HepG2 (cell line): ENCODE measurements around the gene ADH5. TPM values are rescaled to one million over a fixed set of nuclear protein-coding genes. Genes with fewer than 3 reads are reported as not detected.

Experiments used
- AGO2 ChIP-seq: fragments of 200-400 bp; formaldehyde crosslinking; optimal IDR thresholded peaks from 2 replicates; pipeline ENCODE3; 2017; ENCODE audit warnings: mild to moderate bottlenecking, low read depth, low read length, moderate library complexity
- ASH2L ChIP-seq: fragments of 300-600, 200-600 bp; sonication (generic); IDR thresholded peaks from 2 replicates; pipeline ENCODE4 v1.7.0; 2017; ENCODE audit warnings: low read depth, mild to moderate bottlenecking, moderate library complexity, mixed read lengths, low read length; ENCODE audit not compliant: insufficient read length
- KLF6 ChIP-seq: IDR thresholded peaks from 2 replicates; pipeline ENCODE4 v1.8.0; 2016; ENCODE audit warnings: missing biosample characterization, missing genetic modification reagents
- NFKBIZ ChIP-seq: IDR thresholded peaks from 2 replicates; pipeline ENCODE4 v1.6.1; 2018; ENCODE audit warnings: missing genetic modification reagents, missing compliant biosample characterization
- SP5 ChIP-seq: IDR thresholded peaks from 2 replicates; pipeline ENCODE4 v1.6.1; 2016; ENCODE audit warnings: low read depth, borderline replicate concordance
- ZNF234 ChIP-seq: sonication (generic); formaldehyde crosslinking; conservative IDR thresholded peaks from 2 replicates; pipeline ENCODE4 v1.5.1; 2020; ENCODE audit warnings: mild to moderate bottlenecking, missing genetic modification reagents
- ZNF296 ChIP-seq: sonication (generic); formaldehyde crosslinking; conservative IDR thresholded peaks from 2 replicates; pipeline ENCODE4 v1.5.0; 2020; ENCODE audit warnings: mild to moderate bottlenecking, missing genetic modification reagents
- ZNF546 ChIP-seq: sonication (generic); formaldehyde crosslinking; conservative IDR thresholded peaks from 2 replicates; pipeline ENCODE4 v1.8.1; 2023; ENCODE audit warnings: mild to moderate bottlenecking, missing genetic modification reagents
- ZNF639 ChIP-seq: conservative IDR thresholded peaks from 2 replicates; pipeline ENCODE4 v1.6.1; 2018; ENCODE audit warnings: missing genetic modification reagents
- polyA plus RNA-seq, 8 experiments: library from polyadenylated mRNA; depleted of rRNA in 3 of 8; stranded (reverse) in 7 of 8; unstranded in 1 of 8; fragments of >200 nt; fragmentation: Illumina TruSeq in 4 of 8; extraction: Trizol in 4 of 8; gene quantifications; 2 replicates each; pipeline versions ENCODE4 v1.2.1 to v1.2.3, GENCODE V29; 2011 to 2016; ENCODE audit warnings: low read depth in 4 of 8, missing spikeins in 1 of 8, mixed read lengths in 1 of 8; ENCODE audit not compliant: insufficient read depth in 1 of 8
- total RNA-seq, 5 experiments: library from RNA; depleted of rRNA; stranded (reverse); fragments of >200 nt; fragmentation: Illumina TruSeq; extraction: Trizol; gene quantifications; 2 replicates each; pipeline ENCODE4 v1.2.3, GENCODE V29; 2016; ENCODE audit warnings: low read depth in 1 of 5
- TF ChIP-seq, protein P1 (sequence below): sonication (generic); formaldehyde crosslinking; IDR thresholded peaks from 2 replicates; pipeline ENCODE4 v1.8.0; 2022; ENCODE audit warnings: missing genetic modification reagents, mild to moderate bottlenecking, borderline replicate concordance
- TF ChIP-seq, protein P2 (sequence below): sonication (generic); formaldehyde crosslinking; IDR thresholded peaks from 2 replicates; pipeline ENCODE4 v1.4.0; 2020; ENCODE audit warnings: missing genetic modification reagents
- TF ChIP-seq, protein P3 (sequence below): sonication (generic); formaldehyde crosslinking; IDR thresholded peaks from 2 replicates; pipeline ENCODE4 v1.4.0; 2020; ENCODE audit warnings: missing genetic modification reagents, mild to moderate bottlenecking, borderline replicate concordance
- TF ChIP-seq, protein P4 (sequence below): sonication (generic); formaldehyde crosslinking; IDR thresholded peaks from 2 replicates; pipeline ENCODE4 v1.8.0; 2022; ENCODE audit warnings: mild to moderate bottlenecking, missing genetic modification reagents, moderate library complexity

The ADH5 gene
- total and polyA plus RNA-seq, 2 of the 13 experiments (the other 11 are each of a cell fraction or from before 2014, with no cell fraction given): 349 to 512 TPM

DNA sequence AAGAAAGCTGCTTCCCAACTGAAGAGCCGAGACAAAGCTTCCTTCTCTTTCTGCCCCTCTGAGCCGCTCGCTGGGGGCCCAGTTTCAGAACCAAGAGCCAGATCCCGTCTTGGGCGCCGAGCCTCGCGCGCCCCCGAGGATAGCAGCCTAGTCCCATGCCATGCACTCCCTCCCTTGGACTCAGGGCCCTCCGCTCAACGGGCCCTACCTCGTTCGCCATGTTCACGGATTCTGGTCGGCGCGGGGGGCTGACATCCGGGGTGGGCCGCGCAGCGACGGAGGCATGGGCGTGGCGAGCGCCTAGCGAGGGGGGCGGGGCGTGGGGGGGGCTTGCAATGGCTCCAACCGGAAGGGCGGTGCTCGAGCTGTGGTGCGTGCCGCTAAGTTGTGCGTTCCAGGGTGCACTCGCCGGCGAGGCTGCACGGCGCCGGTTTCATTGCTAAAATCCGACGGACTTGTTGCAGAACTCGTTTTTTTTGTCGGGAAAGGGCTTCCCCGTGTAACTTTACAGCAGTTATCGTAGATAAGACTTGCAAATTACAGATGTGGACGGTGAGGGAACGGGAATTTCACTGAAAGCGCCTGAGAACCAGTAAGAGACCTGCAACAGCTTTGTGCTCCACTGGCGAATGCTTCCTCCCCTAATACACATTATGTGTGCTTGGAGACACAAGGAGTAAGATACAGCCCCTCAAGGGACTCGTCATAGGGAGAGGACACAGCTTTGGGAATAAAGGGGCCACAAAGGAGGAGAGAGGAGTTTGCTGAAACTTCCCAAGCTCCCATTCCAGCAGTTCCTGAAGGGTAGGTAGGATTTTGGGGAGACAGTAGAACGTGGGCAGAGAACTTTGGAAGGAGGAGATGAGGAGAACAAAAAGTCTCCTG lies at the start of gene ADH5 (continued):
- TF ChIP-seq ZNF639 (CRISPR knock-in tag) (no peak), ASH2L (peak; percentile 76), ZNF234 (CRISPR knock-in tag) (no peak), ZNF296 (CRISPR knock-in tag) (peak; percentile 52; the same call in 1 of the 2 replicates), ZNF546 (CRISPR knock-in tag) (no peak), KLF6 (CRISPR knock-in tag) (peak; percentile 69; the same call in 1 of the 2 replicates), NFKBIZ (no peak; the same call in 1 of the 2 replicates), SP5 (CRISPR knock-in tag) (peak; percentile 61; the same call in 1 of the 2 replicates), AGO2 (peak; percentile 77)
- TF ChIP-seq, protein P1, sequence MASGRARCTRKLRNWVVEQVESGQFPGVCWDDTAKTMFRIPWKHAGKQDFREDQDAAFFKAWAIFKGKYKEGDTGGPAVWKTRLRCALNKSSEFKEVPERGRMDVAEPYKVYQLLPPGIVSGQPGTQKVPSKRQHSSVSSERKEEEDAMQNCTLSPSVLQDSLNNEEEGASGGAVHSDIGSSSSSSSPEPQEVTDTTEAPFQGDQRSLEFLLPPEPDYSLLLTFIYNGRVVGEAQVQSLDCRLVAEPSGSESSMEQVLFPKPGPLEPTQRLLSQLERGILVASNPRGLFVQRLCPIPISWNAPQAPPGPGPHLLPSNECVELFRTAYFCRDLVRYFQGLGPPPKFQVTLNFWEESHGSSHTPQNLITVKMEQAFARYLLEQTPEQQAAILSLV: peak; percentile 21; the same call in 1 of the 2 replicates
- TF ChIP-seq, protein P2, sequence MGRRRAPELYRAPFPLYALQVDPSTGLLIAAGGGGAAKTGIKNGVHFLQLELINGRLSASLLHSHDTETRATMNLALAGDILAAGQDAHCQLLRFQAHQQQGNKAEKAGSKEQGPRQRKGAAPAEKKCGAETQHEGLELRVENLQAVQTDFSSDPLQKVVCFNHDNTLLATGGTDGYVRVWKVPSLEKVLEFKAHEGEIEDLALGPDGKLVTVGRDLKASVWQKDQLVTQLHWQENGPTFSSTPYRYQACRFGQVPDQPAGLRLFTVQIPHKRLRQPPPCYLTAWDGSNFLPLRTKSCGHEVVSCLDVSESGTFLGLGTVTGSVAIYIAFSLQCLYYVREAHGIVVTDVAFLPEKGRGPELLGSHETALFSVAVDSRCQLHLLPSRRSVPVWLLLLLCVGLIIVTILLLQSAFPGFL (CRISPR knock-in tag): 0 out of 2 replicates have a peak, but pooled peaks have one; percentile 42
- TF ChIP-seq, protein P3, sequence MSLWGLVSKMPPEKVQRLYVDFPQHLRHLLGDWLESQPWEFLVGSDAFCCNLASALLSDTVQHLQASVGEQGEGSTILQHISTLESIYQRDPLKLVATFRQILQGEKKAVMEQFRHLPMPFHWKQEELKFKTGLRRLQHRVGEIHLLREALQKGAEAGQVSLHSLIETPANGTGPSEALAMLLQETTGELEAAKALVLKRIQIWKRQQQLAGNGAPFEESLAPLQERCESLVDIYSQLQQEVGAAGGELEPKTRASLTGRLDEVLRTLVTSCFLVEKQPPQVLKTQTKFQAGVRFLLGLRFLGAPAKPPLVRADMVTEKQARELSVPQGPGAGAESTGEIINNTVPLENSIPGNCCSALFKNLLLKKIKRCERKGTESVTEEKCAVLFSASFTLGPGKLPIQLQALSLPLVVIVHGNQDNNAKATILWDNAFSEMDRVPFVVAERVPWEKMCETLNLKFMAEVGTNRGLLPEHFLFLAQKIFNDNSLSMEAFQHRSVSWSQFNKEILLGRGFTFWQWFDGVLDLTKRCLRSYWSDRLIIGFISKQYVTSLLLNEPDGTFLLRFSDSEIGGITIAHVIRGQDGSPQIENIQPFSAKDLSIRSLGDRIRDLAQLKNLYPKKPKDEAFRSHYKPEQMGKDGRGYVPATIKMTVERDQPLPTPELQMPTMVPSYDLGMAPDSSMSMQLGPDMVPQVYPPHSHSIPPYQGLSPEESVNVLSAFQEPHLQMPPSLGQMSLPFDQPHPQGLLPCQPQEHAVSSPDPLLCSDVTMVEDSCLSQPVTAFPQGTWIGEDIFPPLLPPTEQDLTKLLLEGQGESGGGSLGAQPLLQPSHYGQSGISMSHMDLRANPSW (CRISPR knock-in tag): 0 out of 2 replicates have a peak, but pooled peaks have one; percentile 43
- TF ChIP-seq, protein P4, sequence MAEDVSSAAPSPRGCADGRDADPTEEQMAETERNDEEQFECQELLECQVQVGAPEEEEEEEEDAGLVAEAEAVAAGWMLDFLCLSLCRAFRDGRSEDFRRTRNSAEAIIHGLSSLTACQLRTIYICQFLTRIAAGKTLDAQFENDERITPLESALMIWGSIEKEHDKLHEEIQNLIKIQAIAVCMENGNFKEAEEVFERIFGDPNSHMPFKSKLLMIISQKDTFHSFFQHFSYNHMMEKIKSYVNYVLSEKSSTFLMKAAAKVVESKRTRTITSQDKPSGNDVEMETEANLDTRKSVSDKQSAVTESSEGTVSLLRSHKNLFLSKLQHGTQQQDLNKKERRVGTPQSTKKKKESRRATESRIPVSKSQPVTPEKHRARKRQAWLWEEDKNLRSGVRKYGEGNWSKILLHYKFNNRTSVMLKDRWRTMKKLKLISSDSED: no peak
